HFFc6 (cell line): ENCODE data around the gene GHRHR. TPM values are rescaled to one million over a fixed set of nuclear protein-coding genes. Genes with fewer than 3 reads are reported as not detected.

Experiments used
- DNase-seq: peaks from one replicate; pipeline ENCODE4 v3.0.0-alpha.2; 2018
- H3K27ac Mint-ChIP-seq: 2 replicates; pipeline ENCODE4 v1.8.0; 2020; ENCODE audit warnings: mild to moderate bottlenecking, mixed read lengths
- H3K27me3 Mint-ChIP-seq: 2 replicates; pipeline ENCODE4 v1.8.0; 2021; ENCODE audit warnings: mild to moderate bottlenecking, moderate library complexity, mixed read lengths; ENCODE audit not compliant: insufficient read depth
- H3K36me3 Mint-ChIP-seq: 2 replicates; pipeline ENCODE4 v1.8.0; 2021; ENCODE audit warnings: low read depth, mixed read lengths
- H3K4me1 Mint-ChIP-seq: 2 replicates; pipeline ENCODE4 v1.8.0; 2020; ENCODE audit warnings: low read depth, mixed read lengths
- H3K4me3 Mint-ChIP-seq: 2 replicates; pipeline ENCODE4 v1.8.0; 2020; ENCODE audit warnings: mild to moderate bottlenecking, moderate library complexity, mixed read lengths
- H3K9me3 Mint-ChIP-seq: 2 replicates; pipeline ENCODE4 v1.8.0; 2020; ENCODE audit warnings: mild to moderate bottlenecking, mixed read lengths
- total RNA-seq, 6 experiments: library from RNA; stranded (reverse); fragmentation: NEBNext Ultra II Directional; extraction: Animal tissue kit (Norgen Biotek cat#: 25700); gene quantifications; 2 replicates in 1 of 6; 3 replicates in 5 of 6; pipeline ENCODE4 v1.2.3, GENCODE V29; 2021
- TF ChIP-seq, protein P1 (sequence below): fragments of 200-600 bp; sonication (generic); IDR thresholded peaks from 2 replicates; pipeline ENCODE4 v1.5.0; 2021; ENCODE audit warnings: antibody characterized with exemption, mild to moderate bottlenecking

Gene GHRHR
- total RNA-seq, 6 experiments from 2014 or later, result not detected

GRCh38 chr7:30954914-30955313, 8.8 kb upstream of the GHRHR start:
- H3K9me3 Mint-ChIP-seq, result peaks cover 23% of the 10 kb centered on the region
- H3K27me3 Mint-ChIP-seq, result peaks cover 14% of the 10 kb centered on the region
- H3K4me1 Mint-ChIP-seq, result no peaks in the 10 kb centered on the region
- DNase-seq, result no peak
- 0 out of 2 replicates have a peak, but pooled peaks cover 8% of the 10 kb centered on the region for H3K36me3 Mint-ChIP-seq
- TF ChIP-seq, protein P1, sequence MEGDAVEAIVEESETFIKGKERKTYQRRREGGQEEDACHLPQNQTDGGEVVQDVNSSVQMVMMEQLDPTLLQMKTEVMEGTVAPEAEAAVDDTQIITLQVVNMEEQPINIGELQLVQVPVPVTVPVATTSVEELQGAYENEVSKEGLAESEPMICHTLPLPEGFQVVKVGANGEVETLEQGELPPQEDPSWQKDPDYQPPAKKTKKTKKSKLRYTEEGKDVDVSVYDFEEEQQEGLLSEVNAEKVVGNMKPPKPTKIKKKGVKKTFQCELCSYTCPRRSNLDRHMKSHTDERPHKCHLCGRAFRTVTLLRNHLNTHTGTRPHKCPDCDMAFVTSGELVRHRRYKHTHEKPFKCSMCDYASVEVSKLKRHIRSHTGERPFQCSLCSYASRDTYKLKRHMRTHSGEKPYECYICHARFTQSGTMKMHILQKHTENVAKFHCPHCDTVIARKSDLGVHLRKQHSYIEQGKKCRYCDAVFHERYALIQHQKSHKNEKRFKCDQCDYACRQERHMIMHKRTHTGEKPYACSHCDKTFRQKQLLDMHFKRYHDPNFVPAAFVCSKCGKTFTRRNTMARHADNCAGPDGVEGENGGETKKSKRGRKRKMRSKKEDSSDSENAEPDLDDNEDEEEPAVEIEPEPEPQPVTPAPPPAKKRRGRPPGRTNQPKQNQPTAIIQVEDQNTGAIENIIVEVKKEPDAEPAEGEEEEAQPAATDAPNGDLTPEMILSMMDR, result no peak
- H3K4me3 Mint-ChIP-seq, result no peak overlapping the region
- H3K27ac Mint-ChIP-seq, result no peak overlapping the region

- no peak for DNase-seq
- 0 out of 2 replicates have a peak, but pooled peaks cover 8% of the 10 kb centered on the region for H3K36me3 Mint-ChIP-seq
- H3K27me3 Mint-ChIP-seq, result peaks cover 11% of the 10 kb centered on the region
- no peak overlapping the region for H3K4me3 Mint-ChIP-seq
- H3K27ac Mint-ChIP-seq, result no peak overlapping the region
- peaks cover 23% of the 10 kb centered on the region for H3K9me3 Mint-ChIP-seq
- TF ChIP-seq, protein P1, result no peak
- no peaks in the 10 kb centered on the region for H3K4me1 Mint-ChIP-seq
Observed at GRCh38 chr7:30956704-30957103, 7.0 kb upstream of the GHRHR start.

DNA sequence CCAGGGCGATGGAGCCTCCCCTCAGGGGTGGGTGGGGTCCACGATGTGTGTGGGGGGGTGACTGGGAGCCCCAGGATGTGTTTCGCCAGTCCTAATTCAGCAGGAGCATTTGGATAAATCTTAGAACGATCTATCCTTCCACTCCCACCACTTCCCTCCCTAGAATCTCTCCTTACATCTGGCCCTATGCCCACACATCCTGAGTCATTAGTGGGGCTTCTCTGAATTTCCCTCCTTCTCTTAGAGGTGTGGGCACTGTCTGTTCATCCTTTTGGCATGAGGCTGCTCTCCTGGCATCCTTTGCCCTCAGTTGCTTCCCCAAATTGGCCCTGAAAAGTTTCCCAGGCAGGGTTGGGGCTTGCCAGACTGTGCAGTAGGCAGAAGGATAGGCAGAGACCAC, 1.6 kb downstream of the GHRHR start:
- TF ChIP-seq, protein P1, result no peak
- peaks cover 38% of the 10 kb centered on the region for H3K27me3 Mint-ChIP-seq
- no peaks in the 10 kb centered on the region for H3K4me1 Mint-ChIP-seq
- no peaks in the 10 kb centered on the region for H3K9me3 Mint-ChIP-seq
- DNase-seq, result no peak
- no peak overlapping the region for H3K27ac Mint-ChIP-seq
- H3K4me3 Mint-ChIP-seq, result no peak overlapping the region
- H3K36me3 Mint-ChIP-seq, result no peaks in the 10 kb centered on the region

DNA sequence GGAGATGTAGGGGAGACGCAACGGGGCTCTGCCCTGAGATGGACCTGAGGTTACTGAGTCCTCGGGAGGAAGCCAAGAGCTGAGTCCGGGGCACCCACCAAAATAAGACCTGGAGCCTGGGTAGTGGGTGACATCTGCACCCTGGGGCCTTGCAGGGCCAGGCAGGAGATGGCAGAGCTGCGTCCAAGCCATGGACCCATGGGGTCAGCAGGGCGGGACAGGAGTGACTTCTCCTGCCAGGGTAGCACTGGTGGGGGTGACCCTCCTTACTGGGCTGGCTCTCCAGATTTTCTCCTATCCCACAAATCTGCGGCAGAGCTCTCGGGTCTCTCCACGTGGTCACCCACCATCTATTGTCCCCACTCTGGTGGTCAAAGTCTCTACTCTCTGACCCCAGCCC, 2.1 kb downstream of the GHRHR start:
- Mint-ChIP-seq H3K9me3 (no peaks in the 10 kb centered on the region), H3K4me1 (no peaks in the 10 kb centered on the region), H3K27me3 (peaks cover 39% of the 10 kb centered on the region), H3K4me3 (no peak overlapping the region), H3K27ac (no peak overlapping the region), H3K36me3 (no peaks in the 10 kb centered on the region)
- no peak for DNase-seq
- TF ChIP-seq, protein P1, result no peak

- peaks cover 55% of the 10 kb centered on the region for H3K27me3 Mint-ChIP-seq
Observed at GRCh38 chr7:30968294-30968693, 4.5 kb downstream of the GHRHR start.

More at GRCh38 chr7:30968294-30968693, 4.5 kb downstream of the GHRHR start:
- H3K36me3 Mint-ChIP-seq, result no peaks in the 10 kb centered on the region
- H3K4me3 Mint-ChIP-seq, result no peak overlapping the region
- TF ChIP-seq, protein P1, result no peak
- no peaks in the 10 kb centered on the region for H3K4me1 Mint-ChIP-seq
- H3K9me3 Mint-ChIP-seq, result no peaks in the 10 kb centered on the region
- no peak overlapping the region for H3K27ac Mint-ChIP-seq
- no peak for DNase-seq
